Natural killer cell (primary cell): ENCODE results near the gene MTMR4. TPM values are rescaled to one million over a fixed set of nuclear protein-coding genes. Genes with fewer than 3 reads are reported as not detected.

Experiments used
- ATAC-seq, 3 donors: fragments of 150-1000 bp in 2 of 3; fragments of 200-7000 bp in 1 of 3; cut with Tn5 transposase; 1 replicate in 1 of 3; 2 replicates in 2 of 3; pipeline ENCODE4 v1.10.0; 2021; ENCODE audit warnings: mild to moderate bottlenecking in 2 of 3, moderate library complexity in 2 of 3
- DNase-seq, 2 donors: peaks; one replicate each; pipeline versions ENCODE4 v3.0.0 to v3.0.0-alpha.2; 2013 to 2021; ENCODE audit warnings: mixed read lengths in 1 of 2
- H3K27ac ChIP-seq: one replicate; pipeline ENCODE4 v1.5.1; 2013; ENCODE audit warnings: mild to moderate bottlenecking, low read length
- H3K27me3 ChIP-seq: one replicate; pipeline ENCODE4 v1.6.1; 2013; ENCODE audit warnings: low read length; ENCODE audit not compliant: control insufficient read depth, insufficient read depth
- H3K36me3 ChIP-seq: one replicate; pipeline ENCODE4 v1.6.1; 2013; ENCODE audit warnings: low read length; ENCODE audit not compliant: control insufficient read depth, insufficient read depth
- H3K4me1 ChIP-seq: one replicate; pipeline ENCODE4 v1.6.1; 2013; ENCODE audit warnings: low read length; ENCODE audit not compliant: control insufficient read depth, insufficient read depth
- H3K4me3 ChIP-seq: one replicate; pipeline ENCODE4 v1.5.1; 2013; ENCODE audit warnings: low read length
- H3K9me3 ChIP-seq: one replicate; pipeline ENCODE4 v1.6.1; 2013; ENCODE audit warnings: low read length; ENCODE audit not compliant: control insufficient read depth, insufficient read depth
- H3K27ac Mint-ChIP-seq, 2 donors: one replicate each; pipeline ENCODE4 v1.8.0; 2022; ENCODE audit warnings: mild to moderate bottlenecking in 2 of 2, mixed read lengths in 2 of 2, moderate library complexity in 1 of 2
- H3K27me3 Mint-ChIP-seq, 2 donors: one replicate each; pipeline ENCODE4 v1.8.0; 2022; ENCODE audit warnings: low read depth in 2 of 2, mixed read lengths in 2 of 2
- H3K36me3 Mint-ChIP-seq: one replicate; pipeline ENCODE4 v1.8.0; 2022; ENCODE audit warnings: mixed read lengths
- H3K4me1 Mint-ChIP-seq, 2 donors: one replicate each; pipeline ENCODE4 v1.8.0; 2022; ENCODE audit warnings: mixed read lengths in 2 of 2
- H3K4me3 Mint-ChIP-seq: one replicate; pipeline ENCODE4 v1.8.0; 2022; ENCODE audit warnings: mild to moderate bottlenecking, moderate library complexity, mixed read lengths
- H3K9me3 Mint-ChIP-seq, 2 donors: one replicate each; pipeline ENCODE4 v1.8.0; 2022; ENCODE audit warnings: mixed read lengths in 2 of 2
- CTCF ChIP-seq: fragments of 200-600 bp; IDR thresholded peaks from one replicate; pipeline ENCODE4 v1.8.0; 2022; ENCODE audit warnings: antibody characterized with exemption
- WGBS: methylation state at CpG from one replicate; pipeline ENCODE4 v1.1.7; 2013; ENCODE audit warnings: missing lambda C conversion rate; ENCODE audit not compliant: insufficient coverage; 5-methylcytosine and 5-hydroxymethylcytosine counted together
- intact Hi-C: fragments of 100-400 bp; cut with micrococcal nuclease; formaldehyde crosslinking; loops from one replicate; pipeline ENCODE4 v1.14.2; 2022
- total RNA-seq, 4 donors: library from RNA; stranded (reverse); fragments of 120-200 nt in 1 of 4; gene quantifications; one replicate each; pipeline versions ENCODE4 v1.2.3 to v1.2.4, GENCODE V29; 2013 to 2022

The MTMR4 gene
- total RNA-seq, 3 donors from 2014 or later (not counting 1 experiment from before 2014, with no cell fraction given): 28.4 to 43.4 (median 39.7) TPM

DNA sequence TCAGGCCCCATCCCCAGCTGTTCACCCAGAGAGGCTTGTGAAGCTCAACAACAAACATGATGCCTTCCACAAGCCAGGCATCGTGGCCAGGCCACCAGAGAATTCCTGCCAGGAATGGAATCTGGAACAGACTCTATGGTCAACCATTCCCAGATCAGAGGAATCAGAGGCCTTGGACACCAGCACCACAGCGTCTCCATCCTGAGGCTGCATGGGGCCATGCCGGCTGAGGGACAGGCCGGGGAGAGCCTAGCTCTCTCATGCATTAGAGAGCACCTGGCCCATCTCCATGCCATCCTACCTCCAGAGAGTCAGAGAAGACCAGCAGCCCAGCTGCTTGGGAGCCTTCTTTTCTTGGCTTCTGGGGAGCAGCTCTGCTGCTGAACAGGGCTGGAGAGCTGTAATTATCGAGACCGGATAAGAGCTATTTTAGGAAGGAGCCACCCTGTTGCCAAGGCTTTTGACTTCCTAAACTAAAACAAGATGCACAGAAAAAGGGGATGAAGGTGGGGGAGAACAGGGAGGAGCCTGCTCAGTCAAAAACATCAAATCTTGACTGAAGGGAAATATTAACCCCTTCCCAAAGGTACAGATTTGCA is 24.5 kb upstream of the MTMR4 start:
- DNase-seq: no peak
- no peak for ATAC-seq
- no peaks in the 10 kb centered on the region for H3K36me3 ChIP-seq
- no peaks in the 10 kb centered on the region for H3K9me3 ChIP-seq
- Mint-ChIP-seq H3K27me3 (peaks cover 14 to 23% of the 10 kb centered on the region in 2 donors), H3K27ac (no peak overlapping the region), H3K36me3 (no peaks in the 10 kb centered on the region), H3K4me1 (no peaks in the 10 kb centered on the region), H3K4me3 (no peak overlapping the region), H3K9me3 (no peaks in the 10 kb centered on the region)
- H3K4me1 ChIP-seq: peaks cover 11% of the 10 kb centered on the region
- no peaks in the 10 kb centered on the region for H3K27me3 ChIP-seq
- no peak overlapping the region for H3K27ac ChIP-seq
- intact Hi-C loops: no loop called here
- 87% methylated on average over 6 of the region's 6 CpGs for WGBS
- TF ChIP-seq CTCF: no peak
- H3K4me3 ChIP-seq: no peak overlapping the region

GRCh38 chr17:58537266-58537665 is 22.8 kb upstream of the MTMR4 start:
- DNase-seq (no peak), ATAC-seq (no peak)
- TF ChIP-seq CTCF: no peak
- H3K9me3 ChIP-seq: no peaks in the 10 kb centered on the region
- Mint-ChIP-seq H3K4me3 (no peak overlapping the region), H3K27me3 (peaks cover 22 to 30% of the 10 kb centered on the region in 2 donors), H3K27ac (no peak overlapping the region), H3K4me1 (peaks cover 4 to 5% of the 10 kb centered on the region in 2 donors), H3K36me3 (no peaks in the 10 kb centered on the region), H3K9me3 (no peaks in the 10 kb centered on the region)
- H3K27me3 ChIP-seq: peaks cover 3% of the 10 kb centered on the region
- intact Hi-C loops: no loop called here
- WGBS: 97% methylated on average over 2 of the region's 4 CpGs
- H3K4me3 ChIP-seq: no peak overlapping the region
- peaks cover 16% of the 10 kb centered on the region for H3K4me1 ChIP-seq
- no peaks in the 10 kb centered on the region for H3K36me3 ChIP-seq
- no peak overlapping the region for H3K27ac ChIP-seq

DNA sequence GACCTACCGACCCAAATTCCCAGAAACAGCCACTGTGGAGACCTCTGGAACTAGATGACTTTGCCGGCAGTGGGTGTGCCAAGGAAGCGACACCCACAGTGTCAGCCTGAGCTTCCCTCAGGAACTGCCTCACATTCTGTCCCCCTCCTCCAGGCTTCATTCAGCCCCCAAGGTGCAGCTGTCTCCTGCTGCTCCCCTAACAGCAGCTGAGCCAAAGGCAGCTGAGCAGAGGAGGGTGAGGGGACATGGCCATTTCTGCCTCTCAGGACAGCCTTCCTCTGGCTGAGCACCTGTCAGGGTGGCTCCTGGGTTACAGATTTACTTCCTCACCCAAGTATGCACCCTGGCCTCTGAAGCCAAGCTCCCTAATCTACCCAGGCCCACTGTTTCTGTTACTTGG is 22.1 kb upstream of the MTMR4 start:
- no peaks in the 10 kb centered on the region for H3K9me3 Mint-ChIP-seq
- H3K27ac Mint-ChIP-seq: no peak overlapping the region
- Histone ChIP-seq H3K4me1 (peaks cover 19% of the 10 kb centered on the region), H3K36me3 (no peaks in the 10 kb centered on the region), H3K4me3 (no peak overlapping the region), H3K27me3 (peaks cover 4% of the 10 kb centered on the region), H3K27ac (no peak overlapping the region), H3K9me3 (no peaks in the 10 kb centered on the region)
- WGBS: 97% methylated on average over 3 of the region's 3 CpGs
- H3K36me3 Mint-ChIP-seq: no peaks in the 10 kb centered on the region
- H3K4me1 Mint-ChIP-seq: peaks cover 6 to 9% of the 10 kb centered on the region in 2 donors
- H3K4me3 Mint-ChIP-seq: no peak overlapping the region
- no peak for TF ChIP-seq CTCF
- no peak for ATAC-seq
- DNase-seq: no peak
- H3K27me3 Mint-ChIP-seq: peaks cover 22 to 30% of the 10 kb centered on the region in 2 donors
- intact Hi-C loops: no loop called here

DNA sequence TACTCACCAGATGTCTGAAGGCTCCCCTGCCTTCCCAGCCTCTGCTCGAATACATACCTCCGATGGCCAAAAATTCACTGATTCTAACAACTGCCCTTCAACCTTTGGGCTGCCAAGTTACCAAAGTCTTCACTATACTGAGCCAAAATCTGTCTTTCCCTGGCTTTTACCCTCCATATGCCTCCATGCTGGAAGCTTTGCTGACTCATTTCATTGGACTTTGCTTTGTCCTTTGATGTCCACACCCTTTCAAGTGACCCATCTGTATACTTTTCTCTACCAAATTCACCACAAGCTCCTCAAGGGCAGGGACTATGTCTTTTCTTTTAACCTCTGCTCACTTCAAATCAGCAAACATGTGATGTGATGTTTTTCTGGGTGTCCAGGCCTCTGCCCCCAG is 21.0 kb upstream of the MTMR4 start:
- Histone ChIP-seq H3K27ac (no peak overlapping the region), H3K4me1 (peaks cover 25% of the 10 kb centered on the region), H3K9me3 (no peaks in the 10 kb centered on the region), H3K36me3 (no peaks in the 10 kb centered on the region), H3K4me3 (no peak overlapping the region), H3K27me3 (peaks cover 4% of the 10 kb centered on the region)
- no peaks in the 10 kb centered on the region for H3K36me3 Mint-ChIP-seq
- DNase-seq (no peak), ATAC-seq (no peak)
- WGBS: 91% methylated on average over 2 of the region's 2 CpGs
- peaks cover 22 to 30% of the 10 kb centered on the region in 2 donors for H3K27me3 Mint-ChIP-seq
- no peak overlapping the region for H3K4me3 Mint-ChIP-seq
- no peak for TF ChIP-seq CTCF
- H3K4me1 Mint-ChIP-seq: peaks cover 6 to 9% of the 10 kb centered on the region in 2 donors
- no peak overlapping the region for H3K27ac Mint-ChIP-seq
- H3K9me3 Mint-ChIP-seq: no peaks in the 10 kb centered on the region
- intact Hi-C loops: no loop called here
